Medulla oblongata (tissue), 1 donor: Measurements from ENCODE around the gene ATF6.
"Not testable (repeated sequence)": the region's sequence is repeated elsewhere in the genome, so short reads cannot be mapped to it uniquely, and the experiment has no call there.

Experiments
- DNase-seq: peaks from one replicate; pipeline ENCODE4 v3.0.0-alpha.2; 2015; ENCODE audit errors: extremely low spot score

Gene ATF6

GRCh38 chr1:161832299-161832907 lies 66.3 kb downstream of the ATF6 start:
- DNase-seq = not testable (repeated sequence)

- no peak for DNase-seq
These were observed 68.9 kb downstream of the ATF6 start for GRCh38 chr1:161834967-161835550.

GRCh38 chr1:161836018-161836417 lies 69.9 kb downstream of the ATF6 start:
- no peak for DNase-seq

- DNase-seq = peak; percentile 40
These were observed 72.2 kb downstream of the ATF6 start for GRCh38 chr1:161838362-161838761.

GRCh38 chr1:161838885-161839284 lies 72.8 kb downstream of the ATF6 start:
- no peak for DNase-seq

- no peak for DNase-seq
These were observed 73.5 kb downstream of the ATF6 start for GRCh38 chr1:161839591-161839990.

GRCh38 chr1:161840363-161840762 lies 74.2 kb downstream of the ATF6 start:
- DNase-seq = no peak

- no peak for DNase-seq
These were observed 77.0 kb downstream of the ATF6 start for GRCh38 chr1:161843156-161843555.

- no peak for DNase-seq
These were observed 78.6 kb downstream of the ATF6 start for GRCh38 chr1:161844696-161845095.

- DNase-seq = no peak
These were observed 82.6 kb downstream of the ATF6 start for GRCh38 chr1:161848676-161849075.

GRCh38 chr1:161849518-161849917 lies 83.4 kb downstream of the ATF6 start:
- DNase-seq = no peak

- no peak for DNase-seq
These were observed 89.1 kb downstream of the ATF6 start for GRCh38 chr1:161855260-161855659.

GRCh38 chr1:161858271-161858670 lies 92.2 kb downstream of the ATF6 start:
- no peak for DNase-seq

GRCh38 chr1:161863549-161863948 lies 97.4 kb downstream of the ATF6 start:
- DNase-seq = no peak

GRCh38 chr1:161864577-161864976 lies 98.5 kb downstream of the ATF6 start:
- DNase-seq = peak; percentile 58

- DNase-seq = no peak
These were observed 100.1 kb downstream of the ATF6 start for GRCh38 chr1:161866241-161866640.

- no peak for DNase-seq
These were observed 102.7 kb downstream of the ATF6 start for GRCh38 chr1:161868832-161869231.

- no peak for DNase-seq
These were observed 103.2 kb downstream of the ATF6 start for GRCh38 chr1:161869291-161869690.

- DNase-seq = peak; percentile 17
These were observed 106.4 kb downstream of the ATF6 start for GRCh38 chr1:161872506-161872905.

GRCh38 chr1:161879261-161879660 lies 113.1 kb downstream of the ATF6 start:
- no peak for DNase-seq

GRCh38 chr1:161884475-161884874 lies 118.4 kb downstream of the ATF6 start:
- no peak for DNase-seq

- DNase-seq = no peak
These were observed 118.9 kb downstream of the ATF6 start for GRCh38 chr1:161885003-161885402.

GRCh38 chr1:161885759-161886158 lies 119.6 kb downstream of the ATF6 start:
- DNase-seq = no peak

- no peak for DNase-seq
These were observed 120.5 kb downstream of the ATF6 start for GRCh38 chr1:161886589-161886988.
